GM12878 (cell line): ENCODE data around the gene FARS2.

Experiments used
- SIX5 ChIP-seq: IDR thresholded peaks from 2 replicates; pipeline ENCODE4 v1.6.1; 2011; ENCODE audit warnings: mild to moderate bottlenecking, low read depth, low read length, moderate library complexity; ENCODE audit not compliant: severe bottlenecking
- YY1 ChIP-seq: IDR thresholded peaks from 2 replicates; pipeline ENCODE4 v1.6.1; 2011; ENCODE audit warnings: low read depth, mild to moderate bottlenecking, low read length
- TF ChIP-seq, protein P1 (sequence below): fragments of 450-650 bp; IDR thresholded peaks from 2 replicates; pipeline ENCODE4 v1.6.1; 2016; ENCODE audit warnings: mild to moderate bottlenecking, moderate library complexity, borderline replicate concordance

DNA sequence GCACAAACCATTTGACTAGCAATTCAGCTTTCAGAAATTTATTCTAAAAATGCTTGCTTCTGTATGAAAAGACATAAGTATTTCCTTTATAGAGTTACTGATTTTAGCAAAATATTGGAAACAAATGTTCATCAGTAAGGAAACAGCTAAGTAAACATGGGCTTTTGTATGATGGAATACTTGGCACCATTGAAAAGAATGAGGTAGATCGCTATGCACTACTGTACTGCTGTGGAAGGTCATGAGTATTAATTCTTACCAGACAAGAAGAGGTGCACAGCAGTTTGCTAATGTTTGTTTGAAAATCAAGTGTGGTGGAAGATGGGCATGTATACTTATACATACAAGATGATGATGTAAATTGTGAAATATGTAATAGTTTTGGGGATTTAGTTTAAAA, 73.0 kb downstream of the FARS2 start:
- TF ChIP-seq, protein P1, sequence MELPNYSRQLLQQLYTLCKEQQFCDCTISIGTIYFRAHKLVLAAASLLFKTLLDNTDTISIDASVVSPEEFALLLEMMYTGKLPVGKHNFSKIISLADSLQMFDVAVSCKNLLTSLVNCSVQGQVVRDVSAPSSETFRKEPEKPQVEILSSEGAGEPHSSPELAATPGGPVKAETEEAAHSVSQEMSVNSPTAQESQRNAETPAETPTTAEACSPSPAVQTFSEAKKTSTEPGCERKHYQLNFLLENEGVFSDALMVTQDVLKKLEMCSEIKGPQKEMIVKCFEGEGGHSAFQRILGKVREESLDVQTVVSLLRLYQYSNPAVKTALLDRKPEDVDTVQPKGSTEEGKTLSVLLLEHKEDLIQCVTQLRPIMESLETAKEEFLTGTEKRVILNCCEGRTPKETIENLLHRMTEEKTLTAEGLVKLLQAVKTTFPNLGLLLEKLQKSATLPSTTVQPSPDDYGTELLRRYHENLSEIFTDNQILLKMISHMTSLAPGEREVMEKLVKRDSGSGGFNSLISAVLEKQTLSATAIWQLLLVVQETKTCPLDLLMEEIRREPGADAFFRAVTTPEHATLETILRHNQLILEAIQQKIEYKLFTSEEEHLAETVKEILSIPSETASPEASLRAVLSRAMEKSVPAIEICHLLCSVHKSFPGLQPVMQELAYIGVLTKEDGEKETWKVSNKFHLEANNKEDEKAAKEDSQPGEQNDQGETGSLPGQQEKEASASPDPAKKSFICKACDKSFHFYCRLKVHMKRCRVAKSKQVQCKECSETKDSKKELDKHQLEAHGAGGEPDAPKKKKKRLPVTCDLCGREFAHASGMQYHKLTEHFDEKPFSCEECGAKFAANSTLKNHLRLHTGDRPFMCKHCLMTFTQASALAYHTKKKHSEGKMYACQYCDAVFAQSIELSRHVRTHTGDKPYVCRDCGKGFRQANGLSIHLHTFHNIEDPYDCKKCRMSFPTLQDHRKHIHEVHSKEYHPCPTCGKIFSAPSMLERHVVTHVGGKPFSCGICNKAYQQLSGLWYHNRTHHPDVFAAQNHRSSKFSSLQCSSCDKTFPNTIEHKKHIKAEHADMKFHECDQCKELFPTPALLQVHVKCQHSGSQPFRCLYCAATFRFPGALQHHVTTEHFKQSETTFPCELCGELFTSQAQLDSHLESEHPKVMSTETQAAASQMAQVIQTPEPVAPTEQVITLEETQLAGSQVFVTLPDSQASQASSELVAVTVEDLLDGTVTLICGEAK = no peak
- TF ChIP-seq YY1 (no peak), SIX5 (no peak)
